GM18505 (cell line): Measurements from ENCODE around the gene LCTL.

Experiments used
- ATAC-seq: cut with Tn5 transposase; IDR thresholded peaks from one replicate; pipeline ENCODE4 v1.9.1; 2021; ENCODE audit not compliant: unreplicated experiment
- POLR2A ChIP-seq: IDR thresholded peaks from 4 replicates; pipeline ENCODE4 v1.6.1; 2011; ENCODE audit warnings: borderline replicate concordance; ENCODE audit not compliant: insufficient read depth, insufficient read length; ENCODE audit errors: extremely low read depth

LCTL gene

GRCh38 chr15:66565741-66566144 lies at the start of gene LCTL:
TSS of gene LCTL (minus strand) at chr15:66565998. CDS start at chr15:66565365, 633 bp downstream.
- no peak for TF ChIP-seq POLR2A
- ATAC-seq, result no peak

- no peak for TF ChIP-seq POLR2A
- no peak for ATAC-seq
Observed at GRCh38 chr15:66614951-66615760, 49.4 kb upstream of the LCTL start.

GRCh38 chr15:66614456-66614855 lies 48.7 kb upstream of the LCTL start:
- TF ChIP-seq POLR2A, result no peak
- no peak for ATAC-seq

GRCh38 chr15:66613743-66614142 lies 47.9 kb upstream of the LCTL start:
- ATAC-seq, result no peak
- TF ChIP-seq POLR2A, result no peak

- no peak for ATAC-seq
Observed at GRCh38 chr15:66611257-66612053, 45.7 kb upstream of the LCTL start.

GRCh38 chr15:66609876-66610275 lies 44.1 kb upstream of the LCTL start:
- no peak for TF ChIP-seq POLR2A
- ATAC-seq, result no peak

More at GRCh38 chr15:66611257-66612053, 45.7 kb upstream of the LCTL start:
- no peak for TF ChIP-seq POLR2A

GRCh38 chr15:66608881-66609280 lies 43.1 kb upstream of the LCTL start:
- no peak for TF ChIP-seq POLR2A
- no peak for ATAC-seq

- TF ChIP-seq POLR2A, result no peak
- ATAC-seq, result no peak
Observed at GRCh38 chr15:66608159-66608558, 42.4 kb upstream of the LCTL start.

- TF ChIP-seq POLR2A, result no peak
- ATAC-seq, result no peak
Observed at GRCh38 chr15:66603301-66604179, 37.7 kb upstream of the LCTL start.

- no peak for TF ChIP-seq POLR2A
- ATAC-seq, result no peak
Observed at GRCh38 chr15:66601521-66601920, 35.7 kb upstream of the LCTL start.

- ATAC-seq, result no peak
- no peak for TF ChIP-seq POLR2A
Observed at GRCh38 chr15:66600240-66600627, 34.4 kb upstream of the LCTL start.

- TF ChIP-seq POLR2A, result no peak
- no peak for ATAC-seq
Observed at GRCh38 chr15:66599536-66600239, 33.9 kb upstream of the LCTL start.
